ENCODE data around the gene HERC6.

GRCh38 chr4:88478247-88478646 lies 99.6 kb downstream of the HERC6 start:
- TF ChIP-seq MAX (CRISPR knock-in tag; IDR thresholded peaks at IDR 0.05): no peak
- TF ChIP-seq, protein P1, sequence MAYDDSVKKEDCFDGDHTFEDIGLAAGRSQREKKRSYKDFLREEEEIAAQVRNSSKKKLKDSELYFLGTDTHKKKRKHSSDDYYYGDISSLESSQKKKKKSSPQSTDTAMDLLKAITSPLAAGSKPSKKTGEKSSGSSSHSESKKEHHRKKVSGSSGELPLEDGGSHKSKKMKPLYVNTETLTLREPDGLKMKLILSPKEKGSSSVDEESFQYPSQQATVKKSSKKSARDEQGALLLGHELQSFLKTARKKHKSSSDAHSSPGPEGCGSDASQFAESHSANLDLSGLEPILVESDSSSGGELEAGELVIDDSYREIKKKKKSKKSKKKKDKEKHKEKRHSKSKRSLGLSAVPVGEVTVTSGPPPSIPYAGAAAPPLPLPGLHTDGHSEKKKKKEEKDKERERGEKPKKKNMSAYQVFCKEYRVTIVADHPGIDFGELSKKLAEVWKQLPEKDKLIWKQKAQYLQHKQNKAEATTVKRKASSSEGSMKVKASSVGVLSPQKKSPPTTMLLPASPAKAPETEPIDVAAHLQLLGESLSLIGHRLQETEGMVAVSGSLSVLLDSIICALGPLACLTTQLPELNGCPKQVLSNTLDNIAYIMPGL (CRISPR knock-in tag; IDR thresholded peaks at IDR 0.05): no peak
- no peak for TF ChIP-seq USF1 (CRISPR knock-in tag; IDR thresholded peaks at IDR 0.05)
- no peak for TF ChIP-seq ZNF23 (CRISPR knock-in tag; IDR thresholded peaks at IDR 0.05)
- TF ChIP-seq FOXM1 (IDR thresholded peaks at IDR 0.05; ENCODE audit: low read depth): no peak
- TF ChIP-seq FOXM1 (CRISPR knock-in tag; IDR thresholded peaks at IDR 0.05; ENCODE audit: low read depth): no peak
- no peak for TF ChIP-seq SMC3 (conservative IDR thresholded peaks at IDR 0.05; ENCODE audit: insufficient read depth, low read depth, low read length)
- no peak for TF ChIP-seq EGR1 (conservative IDR thresholded peaks at IDR 0.05)
- TF ChIP-seq POLR3A (IDR thresholded peaks at IDR 0.05; ENCODE audit: borderline replicate concordance, extremely low read depth, insufficient read depth, insufficient read length): no peak
- TF ChIP-seq, protein P2, sequence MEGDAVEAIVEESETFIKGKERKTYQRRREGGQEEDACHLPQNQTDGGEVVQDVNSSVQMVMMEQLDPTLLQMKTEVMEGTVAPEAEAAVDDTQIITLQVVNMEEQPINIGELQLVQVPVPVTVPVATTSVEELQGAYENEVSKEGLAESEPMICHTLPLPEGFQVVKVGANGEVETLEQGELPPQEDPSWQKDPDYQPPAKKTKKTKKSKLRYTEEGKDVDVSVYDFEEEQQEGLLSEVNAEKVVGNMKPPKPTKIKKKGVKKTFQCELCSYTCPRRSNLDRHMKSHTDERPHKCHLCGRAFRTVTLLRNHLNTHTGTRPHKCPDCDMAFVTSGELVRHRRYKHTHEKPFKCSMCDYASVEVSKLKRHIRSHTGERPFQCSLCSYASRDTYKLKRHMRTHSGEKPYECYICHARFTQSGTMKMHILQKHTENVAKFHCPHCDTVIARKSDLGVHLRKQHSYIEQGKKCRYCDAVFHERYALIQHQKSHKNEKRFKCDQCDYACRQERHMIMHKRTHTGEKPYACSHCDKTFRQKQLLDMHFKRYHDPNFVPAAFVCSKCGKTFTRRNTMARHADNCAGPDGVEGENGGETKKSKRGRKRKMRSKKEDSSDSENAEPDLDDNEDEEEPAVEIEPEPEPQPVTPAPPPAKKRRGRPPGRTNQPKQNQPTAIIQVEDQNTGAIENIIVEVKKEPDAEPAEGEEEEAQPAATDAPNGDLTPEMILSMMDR (IDR thresholded peaks at IDR 0.05 in 2 of 3, conservative IDR thresholded peaks at IDR 0.05 in 1 of 3; ENCODE audit: insufficient read depth in 2 of 3, low read depth in 1 of 3, low read length in 3 of 3): no peak
